Keratinocyte (primary cell): ENCODE measurements around the gene SLC38A6. TPM values are rescaled to one million over a fixed set of nuclear protein-coding genes. Genes with fewer than 3 reads are reported as not detected.

ENCODE experiments used
- DNase-seq: peaks from one replicate; pipeline ENCODE4 v3.0.0-alpha.2; 2011; ENCODE audit warnings: low read depth, missing footprints, low spot score
- FAIRE-seq: peaks from 2 replicates; lab custom pipeline; 2011; peaks lifted over from hg19 to GRCh38; lab: Jason Lieb, UNC
- H2AFZ ChIP-seq: 2 replicates; pipeline ENCODE4 v1.6.0; 2012; ENCODE audit warnings: low read length, control low read depth, inconsistent platforms; ENCODE audit not compliant: control insufficient read depth
- H3K27ac ChIP-seq: 2 replicates; pipeline ENCODE4 v1.5.1; 2011; ENCODE audit warnings: low read length; ENCODE audit not compliant: control insufficient read depth, insufficient read depth
- H3K27me3 ChIP-seq: 3 replicates; pipeline ENCODE4 v1.6.0; 2011; ENCODE audit warnings: low read length; ENCODE audit not compliant: control insufficient read depth, insufficient read depth; ENCODE audit errors: extremely low read depth
- H3K36me3 ChIP-seq, 2 experiments: 2 replicates in 1 of 2; 3 replicates in 1 of 2; pipeline ENCODE4 v1.5.1; 2011; ENCODE audit warnings: low read length in 2 of 2, mild to moderate bottlenecking in 1 of 2; ENCODE audit not compliant: control insufficient read depth in 2 of 2, insufficient read depth in 2 of 2; ENCODE audit errors: extremely low read depth in 1 of 2
- H3K4me1 ChIP-seq: 3 replicates; pipeline ENCODE4 v1.5.1; 2011; ENCODE audit warnings: low read length; ENCODE audit not compliant: control insufficient read depth, insufficient read depth; ENCODE audit errors: extremely low read depth
- H3K4me2 ChIP-seq: 3 replicates; pipeline ENCODE4 v1.6.0; 2011; ENCODE audit warnings: low read depth, low read length; ENCODE audit not compliant: control insufficient read depth, insufficient read depth; ENCODE audit errors: extremely low read depth
- H3K4me3 ChIP-seq, 3 experiments: fragments of 200-600 bp in 1 of 3; sonication (generic) in 1 of 3; 2 replicates in 2 of 3; 3 replicates in 1 of 3; pipeline ENCODE4 v1.5.1; 2011 to 2016; ENCODE audit warnings: low read length in 3 of 3, mild to moderate bottlenecking in 3 of 3, control low read depth in 2 of 3, inconsistent platforms in 1 of 3, low read depth in 1 of 3, mixed read lengths in 1 of 3, mixed run types in 1 of 3, moderate library complexity in 1 of 3; ENCODE audit not compliant: control insufficient read depth in 2 of 3, insufficient read depth in 2 of 3; ENCODE audit errors: extremely low read depth in 1 of 3
- H3K79me2 ChIP-seq: 2 replicates; pipeline ENCODE4 v1.6.0; 2012; ENCODE audit warnings: low read length; ENCODE audit not compliant: control insufficient read depth, insufficient read depth
- H3K9ac ChIP-seq: 3 replicates; pipeline ENCODE4 v1.6.0; 2011; ENCODE audit warnings: low read length; ENCODE audit not compliant: control insufficient read depth, insufficient read depth; ENCODE audit errors: extremely low read depth
- H3K9me1 ChIP-seq: 3 replicates; pipeline ENCODE4 v1.6.0; 2011; ENCODE audit warnings: low read length; ENCODE audit not compliant: control insufficient read depth, insufficient read depth; ENCODE audit errors: extremely low read depth
- H3K9me3 ChIP-seq: 2 replicates; pipeline ENCODE4 v1.5.1; 2012; ENCODE audit warnings: low read depth, low read length; ENCODE audit not compliant: control insufficient read depth
- H4K20me1 ChIP-seq: 3 replicates; pipeline ENCODE4 v1.6.0; 2011; ENCODE audit warnings: low read length; ENCODE audit not compliant: control insufficient read depth, insufficient read depth; ENCODE audit errors: extremely low read depth
- CTCF ChIP-seq, 3 experiments: IDR thresholded peaks in 1 of 3; conservative IDR thresholded peaks in 1 of 3; optimal IDR thresholded peaks in 1 of 3; 2 replicates in 2 of 3; 3 replicates in 1 of 3; pipeline versions ENCODE3 to v1.5.1; 2011; ENCODE audit warnings: low read length in 3 of 3, mild to moderate bottlenecking in 3 of 3, moderate library complexity in 2 of 3, control low read depth in 1 of 3, inconsistent platforms in 1 of 3; ENCODE audit not compliant: insufficient read depth in 2 of 3; ENCODE audit errors: extremely low read depth in 1 of 3
- EZH2 ChIP-seq: IDR thresholded peaks from one replicate; pipeline ENCODE4 v1.6.1; 2012; ENCODE audit warnings: inconsistent platforms, mild to moderate bottlenecking, low read length, moderate library complexity
- dilution Hi-C: fragments of 300-500 bp; cut with MboI; formaldehyde crosslinking; loops from one replicate; pipeline ENCODE4 v1.7.0; 2020; ENCODE audit warnings: low sequenced_read_pairs; ENCODE audit not compliant: extremely low pct_ligation_motif_present
- polyA plus RNA-seq, 5 experiments: library from polyadenylated mRNA; depleted of rRNA in 3 of 5; stranded (reverse) in 3 of 5; stranded (forward) in 1 of 5; unstranded in 1 of 5; fragments of >200 nt; gene quantifications; 1 replicate in 1 of 5; 2 replicates in 3 of 5; 3 replicates in 1 of 5; pipeline versions ENCODE4 v1.2.1 to v1.2.3, GENCODE V29; 2011 to 2012; ENCODE audit warnings: missing spikeins in 2 of 5, low read depth in 1 of 5, low replicate concordance in 1 of 5

SLC38A6 gene
- polyA plus RNA-seq, 1 donor (not counting 4 experiments of a cell fraction or from before 2014, with no cell fraction given): 15.7 TPM

GRCh38 chr14:60999536-60999935, 18.5 kb downstream of the SLC38A6 start:
- H3K27me3 ChIP-seq: no peaks in the 10 kb centered on the region
- dilution Hi-C loops: no loop called here
- H3K4me3 ChIP-seq: no peak overlapping the region
- H3K9ac ChIP-seq: no peak overlapping the region
- H3K4me1 ChIP-seq: no peaks in the 10 kb centered on the region
- H2AFZ ChIP-seq: no peak overlapping the region
- DNase-seq (no peak), FAIRE-seq (no peak)
- no peak overlapping the region for H3K4me2 ChIP-seq
- no peaks in the 10 kb centered on the region for H3K9me1 ChIP-seq
- H3K36me3 ChIP-seq: no peaks in the 10 kb centered on the region
- no peaks in the 10 kb centered on the region for H3K9me3 ChIP-seq
- no peak for TF ChIP-seq EZH2
- no peak for TF ChIP-seq CTCF (optimal IDR thresholded peaks at IDR 0.05 in 1 of 3, IDR thresholded peaks at IDR 0.05 in 1 of 3, conservative IDR thresholded peaks at IDR 0.05 in 1 of 3; ENCODE audit: extremely low read depth in 1 of 3, insufficient read depth in 2 of 3, low read length in 3 of 3)
- H3K79me2 ChIP-seq: no peaks in the 10 kb centered on the region
- H3K27ac ChIP-seq: no peak overlapping the region
- H4K20me1 ChIP-seq: no peaks in the 10 kb centered on the region

- no peak for DNase-seq
- H4K20me1 ChIP-seq: no peaks in the 10 kb centered on the region
- H3K27me3 ChIP-seq: no peaks in the 10 kb centered on the region
- no peak overlapping the region for H3K9ac ChIP-seq
- dilution Hi-C loops: no loop called here
- H3K4me2 ChIP-seq: no peak overlapping the region
- no peaks in the 10 kb centered on the region for H3K9me3 ChIP-seq
- no peak overlapping the region for H3K4me3 ChIP-seq
- TF ChIP-seq CTCF (optimal IDR thresholded peaks at IDR 0.05 in 1 of 3, IDR thresholded peaks at IDR 0.05 in 1 of 3, conservative IDR thresholded peaks at IDR 0.05 in 1 of 3; ENCODE audit: extremely low read depth in 1 of 3, insufficient read depth in 2 of 3, low read length in 3 of 3) (no peak), EZH2 (no peak)
- H3K79me2 ChIP-seq: no peaks in the 10 kb centered on the region
- no peaks in the 10 kb centered on the region for H3K4me1 ChIP-seq
- H2AFZ ChIP-seq: no peak overlapping the region
- no peak overlapping the region for H3K27ac ChIP-seq
- no peaks in the 10 kb centered on the region for H3K36me3 ChIP-seq
- no peak for FAIRE-seq
- H3K9me1 ChIP-seq: no peaks in the 10 kb centered on the region
These were observed 22.5 kb downstream of the SLC38A6 start for GRCh38 chr14:61003571-61003970.
